HG03558 (cell line): ENCODE results near the gene MRPL42.
"Not testable (repeated sequence)": the region's sequence is repeated elsewhere in the genome, so short reads cannot be mapped to it uniquely, and the experiment has no call there.

Experiments
- ATAC-seq: cut with Tn5 transposase; IDR thresholded peaks from one replicate; pipeline ENCODE4 v1.9.1; 2021; ENCODE audit warnings: moderate number of reproducible peaks; ENCODE audit not compliant: unreplicated experiment; ENCODE audit errors: extremely low read depth

MRPL42 gene

GRCh38 chr12:93484315-93484981 lies 17.1 kb downstream of the MRPL42 start:
- ATAC-seq: no peak

- ATAC-seq: not testable (repeated sequence)
Measured at GRCh38 chr12:93492808-93493207, 25.5 kb downstream of the MRPL42 start.

GRCh38 chr12:93494096-93494495 lies 26.8 kb downstream of the MRPL42 start:
- ATAC-seq: no peak

- ATAC-seq: no peak
Measured at GRCh38 chr12:93497456-93497855, 30.1 kb downstream of the MRPL42 start.

- ATAC-seq: not testable (repeated sequence)
Measured at GRCh38 chr12:93498813-93499212, 31.5 kb downstream of the MRPL42 start.

GRCh38 chr12:93500201-93500600 lies 32.9 kb downstream of the MRPL42 start:
- ATAC-seq: no peak

GRCh38 chr12:93500667-93501066 lies 33.4 kb downstream of the MRPL42 start:
- ATAC-seq: no peak

- no peak for ATAC-seq
Measured at GRCh38 chr12:93502802-93503623, 35.7 kb downstream of the MRPL42 start.

GRCh38 chr12:93507165-93507564 lies 39.9 kb downstream of the MRPL42 start:
- no peak for ATAC-seq

- ATAC-seq: no peak
Measured at GRCh38 chr12:93509506-93509905, 42.2 kb downstream of the MRPL42 start.

- no peak for ATAC-seq
Measured at GRCh38 chr12:93514853-93515252, 47.5 kb downstream of the MRPL42 start.

- no peak for ATAC-seq
Measured at GRCh38 chr12:93518725-93519124, 51.4 kb downstream of the MRPL42 start.

- no peak for ATAC-seq
Measured at GRCh38 chr12:93519859-93520258, 52.5 kb downstream of the MRPL42 start.

GRCh38 chr12:93520454-93520853 lies 53.1 kb downstream of the MRPL42 start:
- ATAC-seq: no peak

GRCh38 chr12:93521225-93522080 lies 54.1 kb downstream of the MRPL42 start:
- no peak for ATAC-seq

GRCh38 chr12:93524386-93525133 lies 57.2 kb downstream of the MRPL42 start:
- ATAC-seq: no peak

GRCh38 chr12:93526786-93527428 lies 59.6 kb downstream of the MRPL42 start:
- no peak for ATAC-seq

- no peak for ATAC-seq
Measured at GRCh38 chr12:93530358-93530757, 63.0 kb downstream of the MRPL42 start.

- ATAC-seq: no peak
Measured at GRCh38 chr12:93533310-93533709, 66.0 kb downstream of the MRPL42 start.
